Measurements from ENCODE around the gene BPIFB3.

GRCh38 chr20:33111306-33111705 is 57.6 kb downstream of the BPIFB3 start:
- TF ChIP-seq CTCF (IDR thresholded peaks at IDR 0.05): no peak
- no peak for TF ChIP-seq POLR2A (IDR thresholded peaks at IDR 0.05; ENCODE audit: low read depth)
- no peak for TF ChIP-seq POLR2AphosphoS5 (IDR thresholded peaks at IDR 0.05)
- no peak for TF ChIP-seq EP300 (IDR thresholded peaks at IDR 0.05)
